ENCODE measurements around the gene SPATA17. TPM values are rescaled to one million over a fixed set of nuclear protein-coding genes. Genes with fewer than 3 reads are reported as not detected.
A peak's percentile ranks its signal among the peaks of the same experiment; 100 is the strongest.

The SPATA17 gene
- total and polyA plus RNA-seq, 2 of the 13 experiments (the other 11 are each of a cell fraction or from before 2014, with no cell fraction given), result 0.48 to 1.7 TPM

GRCh38 chr1:217630711-217631591, at the start of gene SPATA17, which contains the start of gene GPATCH2 (continued):
- TF ChIP-seq ZNF790 (CRISPR knock-in tag; IDR thresholded peaks at IDR 0.05; ENCODE audit: borderline replicate concordance) (no peak), ZNF761 (CRISPR knock-in tag; conservative IDR thresholded peaks at IDR 0.05) (no peak), BATF2 (CRISPR knock-in tag; IDR thresholded peaks at IDR 0.05) (no peak), NFKB2 (CRISPR knock-in tag; IDR thresholded peaks at IDR 0.05; ENCODE audit: borderline replicate concordance) (peak; percentile 92; the same call in 1 of the 2 replicates), ETS1 (CRISPR knock-in tag; IDR thresholded peaks at IDR 0.05) (no peak), DMTF1 (CRISPR knock-in tag; IDR thresholded peaks at IDR 0.05) (no peak), NR2C2 (CRISPR knock-in tag; IDR thresholded peaks at IDR 0.05; ENCODE audit: borderline replicate concordance) (no peak; the same call in 1 of the 2 replicates), KAT7 (CRISPR knock-in tag; IDR thresholded peaks at IDR 0.05; ENCODE audit: borderline replicate concordance) (0 out of 2 replicates have a peak, but pooled peaks have one; percentile 52), ZNF205 (CRISPR knock-in tag; IDR thresholded peaks at IDR 0.05) (0 out of 2 replicates have a peak, but pooled peaks have one; percentile 40), SAP130 (CRISPR knock-in tag; IDR thresholded peaks at IDR 0.05; ENCODE audit: low read depth) (peak; percentile 96), CERS6 (CRISPR knock-in tag; IDR thresholded peaks at IDR 0.05) (no peak), SP5 (CRISPR knock-in tag; IDR thresholded peaks at IDR 0.05; ENCODE audit: borderline replicate concordance, low read depth) (no peak), IRF2 (CRISPR knock-in tag; IDR thresholded peaks at IDR 0.05) (peak; percentile 50; the same call in 1 of the 2 replicates), ZC3H4 (CRISPR knock-in tag; IDR thresholded peaks at IDR 0.05; ENCODE audit: borderline replicate concordance) (no peak), ZBTB4 (CRISPR knock-in tag; IDR thresholded peaks at IDR 0.05; ENCODE audit: borderline replicate concordance) (no peak), ZBTB14 (CRISPR knock-in tag; IDR thresholded peaks at IDR 0.05) (no peak), IKZF4 (CRISPR knock-in tag; IDR thresholded peaks at IDR 0.05; ENCODE audit: borderline replicate concordance, low read depth, not compliant biosample characterization) (peak; percentile 46), RBM39 (IDR thresholded peaks at IDR 0.05; ENCODE audit: low read depth, low read length, poor library complexity, severe bottlenecking) (no peak)

All from HepG2 (cell line).